Measurements from ENCODE around the gene CHD8.

- no peak for TF ChIP-seq CTCF (IDR thresholded peaks at IDR 0.05)
- TF ChIP-seq, protein P1, sequence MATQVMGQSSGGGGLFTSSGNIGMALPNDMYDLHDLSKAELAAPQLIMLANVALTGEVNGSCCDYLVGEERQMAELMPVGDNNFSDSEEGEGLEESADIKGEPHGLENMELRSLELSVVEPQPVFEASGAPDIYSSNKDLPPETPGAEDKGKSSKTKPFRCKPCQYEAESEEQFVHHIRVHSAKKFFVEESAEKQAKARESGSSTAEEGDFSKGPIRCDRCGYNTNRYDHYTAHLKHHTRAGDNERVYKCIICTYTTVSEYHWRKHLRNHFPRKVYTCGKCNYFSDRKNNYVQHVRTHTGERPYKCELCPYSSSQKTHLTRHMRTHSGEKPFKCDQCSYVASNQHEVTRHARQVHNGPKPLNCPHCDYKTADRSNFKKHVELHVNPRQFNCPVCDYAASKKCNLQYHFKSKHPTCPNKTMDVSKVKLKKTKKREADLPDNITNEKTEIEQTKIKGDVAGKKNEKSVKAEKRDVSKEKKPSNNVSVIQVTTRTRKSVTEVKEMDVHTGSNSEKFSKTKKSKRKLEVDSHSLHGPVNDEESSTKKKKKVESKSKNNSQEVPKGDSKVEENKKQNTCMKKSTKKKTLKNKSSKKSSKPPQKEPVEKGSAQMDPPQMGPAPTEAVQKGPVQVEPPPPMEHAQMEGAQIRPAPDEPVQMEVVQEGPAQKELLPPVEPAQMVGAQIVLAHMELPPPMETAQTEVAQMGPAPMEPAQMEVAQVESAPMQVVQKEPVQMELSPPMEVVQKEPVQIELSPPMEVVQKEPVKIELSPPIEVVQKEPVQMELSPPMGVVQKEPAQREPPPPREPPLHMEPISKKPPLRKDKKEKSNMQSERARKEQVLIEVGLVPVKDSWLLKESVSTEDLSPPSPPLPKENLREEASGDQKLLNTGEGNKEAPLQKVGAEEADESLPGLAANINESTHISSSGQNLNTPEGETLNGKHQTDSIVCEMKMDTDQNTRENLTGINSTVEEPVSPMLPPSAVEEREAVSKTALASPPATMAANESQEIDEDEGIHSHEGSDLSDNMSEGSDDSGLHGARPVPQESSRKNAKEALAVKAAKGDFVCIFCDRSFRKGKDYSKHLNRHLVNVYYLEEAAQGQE (IDR thresholded peaks at IDR 0.05; ENCODE audit: insufficient read depth in 1 of 2, low read depth in 2 of 2, low read length in 1 of 2): no peak
These were observed 47.8 kb downstream of the CHD8 start for GRCh38 chr14:21408147-21408546.
